Measurements from ENCODE around the gene TMEM185B. TPM values are rescaled to one million over a fixed set of nuclear protein-coding genes. Genes with fewer than 3 reads are reported as not detected.
"Not testable (repeated sequence)": the region's sequence is repeated elsewhere in the genome, so short reads cannot be mapped to it uniquely, and the experiment has no call there.

TMEM185B gene
- total RNA-seq, 1 experiment from 2014 or later: 69.9 TPM

GRCh38 chr2:120236316-120236715 lies 13.1 kb upstream of the TMEM185B start:
- Mint-ChIP-seq H3K9me3 (ENCODE audit: unreplicated experiment) (no peaks in the 10 kb centered on the region), H3K36me3 (ENCODE audit: insufficient read depth, unreplicated experiment) (no peaks in the 10 kb centered on the region), H3K4me1 (ENCODE audit: low read depth, unreplicated experiment) (peaks cover 29% of the 10 kb centered on the region), H3K27ac (ENCODE audit: unreplicated experiment) (no peak overlapping the region), H3K27me3 (ENCODE audit: insufficient read depth, unreplicated experiment) (no peaks in the 10 kb centered on the region), H3K4me3 (ENCODE audit: unreplicated experiment) (no peak overlapping the region)
- no peak overlapping the region for H3K4me3 ChIP-seq (ENCODE audit: low read depth, low read length)
- no peaks in the 10 kb centered on the region for H3K27me3 ChIP-seq (replicated peaks; ENCODE audit: control insufficient read depth, insufficient read depth, low read length)
- ChIA-PET CTCF (no interaction called here), POLR2A (no interaction called here)
- no peaks in the 10 kb centered on the region for H3K36me3 ChIP-seq (ENCODE audit: control insufficient read depth, insufficient read depth, low read length)
- H3K9me3 ChIP-seq: no peaks in the 10 kb centered on the region
- BruUV-seq (replicated peaks): no TSS peak
- DNase-seq: peak in 1 of 2 experiments; percentile 25
- H3K4me1 ChIP-seq: peaks cover 42% of the 10 kb centered on the region
- intact Hi-C loops (cut with micrococcal nuclease; ENCODE audit: unreplicated experiment): no loop called here
- TF ChIP-seq CTCF (IDR thresholded peaks at IDR 0.05; ENCODE audit: insufficient read depth in 1 of 2, low read depth in 1 of 2, low read length in 1 of 2, severe bottlenecking in 1 of 2, unreplicated experiment in 1 of 2): no peak

- Histone ChIP-seq H3K9me3 (no peaks in the 10 kb centered on the region), H3K27me3 (replicated peaks; ENCODE audit: control insufficient read depth, insufficient read depth, low read length) (no peaks in the 10 kb centered on the region), H3K4me3 (ENCODE audit: low read depth, low read length) (no peak overlapping the region), H3K36me3 (ENCODE audit: control insufficient read depth, insufficient read depth, low read length) (no peaks in the 10 kb centered on the region), H3K4me1 (peaks cover 48% of the 10 kb centered on the region)
- intact Hi-C loops (cut with micrococcal nuclease; ENCODE audit: unreplicated experiment): no loop called here
- ChIA-PET POLR2A (no interaction called here), CTCF (no interaction called here)
- H3K4me1 Mint-ChIP-seq (ENCODE audit: low read depth, unreplicated experiment): peaks cover 35% of the 10 kb centered on the region
- peak in 1 of 2 experiments; percentile 6 for DNase-seq
- no peaks in the 10 kb centered on the region for H3K27me3 Mint-ChIP-seq (ENCODE audit: insufficient read depth, unreplicated experiment)
- H3K36me3 Mint-ChIP-seq (ENCODE audit: insufficient read depth, unreplicated experiment): no peaks in the 10 kb centered on the region
- no TSS peak for BruUV-seq (replicated peaks)
- H3K4me3 Mint-ChIP-seq (ENCODE audit: unreplicated experiment): no peak overlapping the region
- H3K27ac Mint-ChIP-seq (ENCODE audit: unreplicated experiment): no peak overlapping the region
- H3K9me3 Mint-ChIP-seq (ENCODE audit: unreplicated experiment): no peaks in the 10 kb centered on the region
- TF ChIP-seq CTCF (IDR thresholded peaks at IDR 0.05; ENCODE audit: insufficient read depth in 1 of 2, low read depth in 1 of 2, low read length in 1 of 2, severe bottlenecking in 1 of 2, unreplicated experiment in 1 of 2): no peak
Measured at GRCh38 chr2:120235681-120236080, 12.5 kb upstream of the TMEM185B start.

GRCh38 chr2:120235158-120235557 lies 12.0 kb upstream of the TMEM185B start:
- H3K27ac Mint-ChIP-seq (ENCODE audit: unreplicated experiment): not testable (repeated sequence)

GRCh38 chr2:120233292-120233691 lies 10.1 kb upstream of the TMEM185B start:
- intact Hi-C loops (cut with micrococcal nuclease; ENCODE audit: unreplicated experiment): no loop called here
- Mint-ChIP-seq H3K4me1 (ENCODE audit: low read depth, unreplicated experiment) (peaks cover 43% of the 10 kb centered on the region), H3K4me3 (ENCODE audit: unreplicated experiment) (no peak overlapping the region), H3K9me3 (ENCODE audit: unreplicated experiment) (no peaks in the 10 kb centered on the region), H3K27me3 (ENCODE audit: insufficient read depth, unreplicated experiment) (no peaks in the 10 kb centered on the region), H3K27ac (ENCODE audit: unreplicated experiment) (no peak overlapping the region), H3K36me3 (ENCODE audit: insufficient read depth, unreplicated experiment) (no peaks in the 10 kb centered on the region)
- POLR2A ChIA-PET: no interaction called here
- Histone ChIP-seq H3K9me3 (no peaks in the 10 kb centered on the region), H3K4me3 (ENCODE audit: low read depth, low read length) (no peak overlapping the region), H3K4me1 (peaks cover 49% of the 10 kb centered on the region), H3K27me3 (replicated peaks; ENCODE audit: control insufficient read depth, insufficient read depth, low read length) (no peaks in the 10 kb centered on the region), H3K36me3 (ENCODE audit: control insufficient read depth, insufficient read depth, low read length) (no peaks in the 10 kb centered on the region)
- CTCF ChIA-PET: interaction anchor here (0.6 kb wide), 1 partner anchor 439 kb away, joined by 3 read pairs; no protein-coding TSS in a partner anchor
- DNase-seq: no peak
- BruUV-seq (replicated peaks): no TSS peak
- TF ChIP-seq CTCF (IDR thresholded peaks at IDR 0.05; ENCODE audit: insufficient read depth in 1 of 2, low read depth in 1 of 2, low read length in 1 of 2, severe bottlenecking in 1 of 2, unreplicated experiment in 1 of 2): no peak

More at GRCh38 chr2:120235158-120235557, 12.0 kb upstream of the TMEM185B start:
- DNase-seq: peak in 1 of 2 experiments; percentile 4
- H3K36me3 ChIP-seq (ENCODE audit: control insufficient read depth, insufficient read depth, low read length); POLR2A ChIA-PET; CTCF ChIA-PET; H3K4me3 Mint-ChIP-seq (ENCODE audit: unreplicated experiment); H3K27me3 Mint-ChIP-seq (ENCODE audit: insufficient read depth, unreplicated experiment); H3K27me3 ChIP-seq (replicated peaks; ENCODE audit: control insufficient read depth, insufficient read depth, low read length); H3K4me3 ChIP-seq (ENCODE audit: low read depth, low read length); H3K36me3 Mint-ChIP-seq (ENCODE audit: insufficient read depth, unreplicated experiment); H3K9me3 ChIP-seq; H3K9me3 Mint-ChIP-seq (ENCODE audit: unreplicated experiment); intact Hi-C loops (cut with micrococcal nuclease; ENCODE audit: unreplicated experiment); BruUV-seq (replicated peaks): not testable (repeated sequence)
- H3K4me1 Mint-ChIP-seq (ENCODE audit: low read depth, unreplicated experiment): peaks cover 41% of the 10 kb centered on the region
- H3K4me1 ChIP-seq: peaks cover 54% of the 10 kb centered on the region

All from Caco-2 (cell line).